ENCODE data around the gene SPATA31C2.
"Not testable (repeated sequence)": the region's sequence is repeated elsewhere in the genome, so short reads cannot be mapped to it uniquely, and the experiment has no call there.

- TF ChIP-seq CTCF (IDR thresholded peaks at IDR 0.05; ENCODE audit: insufficient read depth, low read length, poor library complexity, severe bottlenecking); EZH2phosphoT487 (conservative IDR thresholded peaks at IDR 0.05; ENCODE audit: low read length): not testable (repeated sequence)
Measured at GRCh38 chr9:88113156-88114130, 24.8 kb downstream of the SPATA31C2 start.

All from SU-DHL-6 (cell line).